Transverse colon (tissue), 4 donors: ENCODE data around the gene MAGI2.

Experiments used
- CTCF ChIP-seq, 5 experiments: fragments of 200-600 bp in 3 of 5; fragments of 450-650 bp in 2 of 5; sonication (generic) in 3 of 5; IDR thresholded peaks; 1 replicate in 2 of 5; 2 replicates in 3 of 5; pipeline ENCODE4 v1.5.1; 2016 to 2017; ENCODE audit warnings: antibody characterized with exemption in 5 of 5, inconsistent platforms in 3 of 5, mild to moderate bottlenecking in 2 of 5, moderate library complexity in 1 of 5
- POLR2A ChIP-seq: fragments of 450-650 bp; IDR thresholded peaks from one replicate; pipeline ENCODE4 v1.6.1; 2016; ENCODE audit warnings: antibody characterized with exemption, mild to moderate bottlenecking, moderate library complexity
- POLR2AphosphoS5 ChIP-seq, 3 donors: sonication (generic); formaldehyde crosslinking; IDR thresholded peaks; one replicate each; pipeline ENCODE4 v1.6.1; 2016; ENCODE audit warnings: antibody characterized with exemption in 3 of 3

GRCh38 chr7:78164459-78164858, 1289.0 kb downstream of the MAGI2 start:
- TF ChIP-seq CTCF (IDR thresholded peaks at IDR 0.05), result no peak
- no peak for TF ChIP-seq POLR2AphosphoS5 (IDR thresholded peaks at IDR 0.05)
- TF ChIP-seq POLR2A, result no peak
